Measurements from ENCODE around the gene COL18A1. TPM values are rescaled to one million over a fixed set of nuclear protein-coding genes. Genes with fewer than 3 reads are reported as not detected.

The COL18A1 gene
- total and polyA plus RNA-seq, 2 of the 8 experiments (the other 6 are each of a cell fraction or from before 2014, with no cell fraction given): 145 to 201 TPM

DNA sequence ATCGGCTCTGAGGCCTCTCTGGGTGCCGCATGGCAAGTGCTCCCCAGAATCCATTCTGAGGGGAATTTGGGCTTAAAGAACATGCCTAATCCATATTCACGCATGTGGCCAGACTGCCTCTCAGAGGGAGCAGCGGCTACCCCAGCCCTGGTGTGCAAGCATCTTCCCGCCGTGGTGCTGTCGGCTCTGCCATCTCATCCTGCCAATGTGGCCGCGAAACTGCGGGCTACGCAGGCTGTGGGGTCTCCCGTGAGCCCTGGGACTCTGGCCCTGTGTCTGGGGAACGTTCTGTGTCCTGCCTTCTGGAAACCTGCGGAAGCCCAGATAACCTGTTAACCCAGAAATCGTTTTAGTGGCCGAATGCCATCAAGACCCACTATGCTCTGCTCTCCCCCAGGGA lies 76.6 kb downstream of the COL18A1 start:
- Histone ChIP-seq H3K36me3 (ENCODE audit: control insufficient read depth in 2 of 4, insufficient read depth in 4 of 4, low read length in 3 of 4) (peaks cover 14 to 70% (median 44%) of the 10 kb centered on the region in 4 experiments), H3K9me3 (ENCODE audit: insufficient read depth in 2 of 2, low read depth in 1 of 2, low read length in 1 of 2) (peaks cover 3 to 4% of the 10 kb centered on the region in 2 experiments; a peak in 2 of 4 replicates), H3K27me3 (replicated peaks in 1 of 4; ENCODE audit: control insufficient read depth in 3 of 4, extremely low read depth in 1 of 4, insufficient read depth in 3 of 4, low read length in 3 of 4) (no peaks in the 10 kb centered on the region), H4K91ac (replicated peaks; ENCODE audit: insufficient read length, low read length) (no peak overlapping the region), H4K5ac (ENCODE audit: insufficient read length, low read depth, low read length) (no peak overlapping the region), H2BK20ac (ENCODE audit: low read length) (no peak overlapping the region), H3K4me1 (replicated peaks in 1 of 4; ENCODE audit: control insufficient read depth in 3 of 4, insufficient read depth in 4 of 4, low read length in 3 of 4) (no peaks in the 10 kb centered on the region), H3K79me1 (ENCODE audit: low read depth, low read length) (peaks cover 2% of the 10 kb centered on the region; the same call in 1 of the 2 replicates), H2BK5ac (ENCODE audit: low read depth, low read length) (peak overlapping the region; percentile 44; the same call in 1 of the 2 replicates), H3K4me2 (ENCODE audit: insufficient read depth in 1 of 2, low read depth in 2 of 2, low read length in 2 of 2) (no peak overlapping the region), H4K8ac (ENCODE audit: extremely low read depth, insufficient read depth, low read length) (no peak overlapping the region), H2BK12ac (ENCODE audit: low read depth, low read length) (no peak overlapping the region), H3K23me2 (ENCODE audit: low read depth, low read length) (peaks cover 4% of the 10 kb centered on the region), H3K56ac (replicated peaks; ENCODE audit: insufficient read length, low read depth, low read length) (no peak overlapping the region), H3K4me3 (ENCODE audit: extremely low read depth in 1 of 4, insufficient read depth in 2 of 4, low read depth in 3 of 4, low read length in 4 of 4) (no peak overlapping the region), H3K27ac (ENCODE audit: low read depth, low read length) (no peak overlapping the region), H3K14ac (ENCODE audit: insufficient read length) (no peak overlapping the region), H3K4ac (replicated peaks; ENCODE audit: insufficient read length, low read depth, low read length) (no peak overlapping the region), H2AFZ (ENCODE audit: low read length) (no peak overlapping the region), H3K79me2 (ENCODE audit: control insufficient read depth in 1 of 2, insufficient read depth in 2 of 2, low read length in 2 of 2) (no peaks in the 10 kb centered on the region), H2AK5ac (ENCODE audit: low read depth, low read length) (no peak overlapping the region), H2BK15ac (ENCODE audit: low read length) (no peak overlapping the region), H4K20me1 (replicated peaks in 1 of 2; ENCODE audit: control insufficient read depth in 1 of 2, insufficient read depth in 2 of 2, low read length in 2 of 2) (peaks cover 8 to 20% of the 10 kb centered on the region in 2 experiments), H3K9ac (replicated peaks in 1 of 4; ENCODE audit: extremely low read depth in 1 of 4, low read depth in 3 of 4, low read length in 3 of 4) (no peak overlapping the region), H3K18ac (ENCODE audit: extremely low read depth, low read length) (no peak overlapping the region), H3K23ac (ENCODE audit: insufficient read length) (no peak overlapping the region), H2BK120ac (replicated peaks; ENCODE audit: low read depth, low read length) (no peak overlapping the region)
- ChIA-PET CTCF (ENCODE audit: partially characterized antibody) (no interaction called here), POLR2A (ENCODE audit: partially characterized antibody) (no interaction called here)
- WGBS, 2 experiments (ENCODE audit: extremely low coverage in 1 of 2, insufficient coverage in 1 of 2, insufficient read length in 1 of 2, insufficient replicate concordance in 2 of 2, low coverage in 1 of 2, low lambda C conversion rate in 2 of 2, missing lambda C conversion rate in 1 of 2): 95% methylated on average over 16 of the region's 16 CpGs; no CpG with 5 or more reads in 1 of the 2 experiments
- no peak for DNase-seq (ENCODE audit: low read depth in 1 of 2, low spot score in 2 of 2)
- no peak for FAIRE-seq
- TF ChIP-seq CHD2 (IDR thresholded peaks at IDR 0.05; ENCODE audit: low read length): no peak
- TF ChIP-seq PHF8 (conservative IDR thresholded peaks at IDR 0.05; ENCODE audit: low read depth, low read length): no peak
- no peak for TF ChIP-seq POU5F1 (IDR thresholded peaks at IDR 0.05; ENCODE audit: low read depth, low read length)
- TF ChIP-seq ZNF274 (IDR thresholded peaks at IDR 0.05; ENCODE audit: borderline replicate concordance, extremely low read depth, low read length): no peak
- TF ChIP-seq, protein P1, sequence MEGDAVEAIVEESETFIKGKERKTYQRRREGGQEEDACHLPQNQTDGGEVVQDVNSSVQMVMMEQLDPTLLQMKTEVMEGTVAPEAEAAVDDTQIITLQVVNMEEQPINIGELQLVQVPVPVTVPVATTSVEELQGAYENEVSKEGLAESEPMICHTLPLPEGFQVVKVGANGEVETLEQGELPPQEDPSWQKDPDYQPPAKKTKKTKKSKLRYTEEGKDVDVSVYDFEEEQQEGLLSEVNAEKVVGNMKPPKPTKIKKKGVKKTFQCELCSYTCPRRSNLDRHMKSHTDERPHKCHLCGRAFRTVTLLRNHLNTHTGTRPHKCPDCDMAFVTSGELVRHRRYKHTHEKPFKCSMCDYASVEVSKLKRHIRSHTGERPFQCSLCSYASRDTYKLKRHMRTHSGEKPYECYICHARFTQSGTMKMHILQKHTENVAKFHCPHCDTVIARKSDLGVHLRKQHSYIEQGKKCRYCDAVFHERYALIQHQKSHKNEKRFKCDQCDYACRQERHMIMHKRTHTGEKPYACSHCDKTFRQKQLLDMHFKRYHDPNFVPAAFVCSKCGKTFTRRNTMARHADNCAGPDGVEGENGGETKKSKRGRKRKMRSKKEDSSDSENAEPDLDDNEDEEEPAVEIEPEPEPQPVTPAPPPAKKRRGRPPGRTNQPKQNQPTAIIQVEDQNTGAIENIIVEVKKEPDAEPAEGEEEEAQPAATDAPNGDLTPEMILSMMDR (IDR thresholded peaks at IDR 0.05; ENCODE audit: control extremely low read depth in 1 of 3, insufficient read depth in 1 of 3, low read depth in 1 of 3, low read length in 3 of 3): no peak
- TF ChIP-seq KDM4A (IDR thresholded peaks at IDR 0.05; ENCODE audit: low read depth, low read length, severe bottlenecking): no peak
- no peak for TF ChIP-seq SP1 (IDR thresholded peaks at IDR 0.05; ENCODE audit: low read depth, low read length)
- no peak for TF ChIP-seq SIRT6 (IDR thresholded peaks at IDR 0.05; ENCODE audit: low read length)
- TF ChIP-seq BRCA1 (IDR thresholded peaks at IDR 0.05; ENCODE audit: low read depth, low read length): no peak
- no peak for TF ChIP-seq ATF3 (IDR thresholded peaks at IDR 0.05; ENCODE audit: insufficient read depth, low read depth, low read length)
- no peak for TF ChIP-seq TEAD4 (IDR thresholded peaks at IDR 0.05; ENCODE audit: low read depth, low read length)
- no peak for TF ChIP-seq RBBP5 (IDR thresholded peaks at IDR 0.05; ENCODE audit: borderline replicate concordance, low read depth, low read length)

All from H1 (cell line).